ENCODE results near the gene SLC9C2.
"Not testable (repeated sequence)": the region's sequence is repeated elsewhere in the genome, so short reads cannot be mapped to it uniquely, and the experiment has no call there.

Gene SLC9C2

DNA sequence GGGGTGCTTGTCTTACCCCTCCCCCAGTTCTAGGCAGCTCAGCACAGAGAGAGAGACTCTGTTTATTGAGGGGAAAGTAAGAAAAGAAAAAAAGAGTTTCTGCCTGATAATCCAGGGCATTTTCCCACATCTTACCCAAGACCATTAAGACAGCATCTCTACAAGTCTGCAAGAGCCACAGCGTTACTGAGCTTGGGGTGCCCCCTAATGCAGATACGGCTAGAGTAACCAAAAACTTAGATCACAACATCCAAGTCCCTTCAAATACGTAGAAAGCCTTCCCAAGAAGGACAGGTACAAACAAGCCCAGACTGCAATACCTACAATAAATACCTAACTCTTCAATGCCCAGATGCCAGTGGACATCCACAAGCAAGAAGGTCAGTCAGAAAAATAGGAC, 26.0 kb upstream of the SLC9C2 start:
- H3K9me3 ChIP-seq (ENCODE audit: control insufficient read depth, insufficient read depth, low read length), result no peaks in the 10 kb centered on the region
- H3K4me3 ChIP-seq (ENCODE audit: low read depth, low read length), result no peak overlapping the region
- no peaks in the 10 kb centered on the region for H3K27me3 ChIP-seq (ENCODE audit: control insufficient read depth, insufficient read depth, low read length)
- H3K9ac ChIP-seq (ENCODE audit: low read depth, low read length), result no peak overlapping the region
- no peaks in the 10 kb centered on the region for H3K36me3 ChIP-seq (ENCODE audit: control insufficient read depth, insufficient read depth, low read length)
- no peaks in the 10 kb centered on the region for H3K4me1 ChIP-seq (ENCODE audit: control insufficient read depth, insufficient read depth, low read length)
- no peak overlapping the region for H3K27ac ChIP-seq (ENCODE audit: low read depth, low read length)

DNA sequence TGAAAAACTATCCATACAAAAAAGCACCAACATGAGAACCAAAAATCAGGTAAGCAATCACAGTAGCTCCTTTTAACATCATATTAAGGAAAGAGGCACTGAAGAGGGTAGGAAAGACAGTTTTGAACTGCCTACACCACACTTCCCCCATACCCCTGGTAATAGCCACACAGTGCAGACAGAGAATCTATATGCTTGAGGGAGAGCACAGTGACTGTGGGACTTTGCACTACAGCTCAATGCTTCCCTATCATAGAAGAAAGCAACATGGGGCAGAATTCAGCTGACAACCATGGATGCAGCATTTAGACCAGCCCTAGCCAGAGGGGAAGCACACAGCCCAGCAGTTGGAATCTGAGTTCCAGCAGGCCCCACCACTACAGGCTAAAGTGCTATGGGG, 24.4 kb upstream of the SLC9C2 start:
- Histone ChIP-seq H3K9me3 (ENCODE audit: control insufficient read depth, insufficient read depth, low read length) (no peaks in the 10 kb centered on the region), H3K9ac (ENCODE audit: low read depth, low read length) (no peak overlapping the region), H3K4me1 (ENCODE audit: control insufficient read depth, insufficient read depth, low read length) (no peaks in the 10 kb centered on the region), H3K4me3 (ENCODE audit: low read depth, low read length) (no peak overlapping the region), H3K27ac (ENCODE audit: low read depth, low read length) (no peak overlapping the region), H3K36me3 (ENCODE audit: control insufficient read depth, insufficient read depth, low read length) (no peaks in the 10 kb centered on the region), H3K27me3 (ENCODE audit: control insufficient read depth, insufficient read depth, low read length) (no peaks in the 10 kb centered on the region)

DNA sequence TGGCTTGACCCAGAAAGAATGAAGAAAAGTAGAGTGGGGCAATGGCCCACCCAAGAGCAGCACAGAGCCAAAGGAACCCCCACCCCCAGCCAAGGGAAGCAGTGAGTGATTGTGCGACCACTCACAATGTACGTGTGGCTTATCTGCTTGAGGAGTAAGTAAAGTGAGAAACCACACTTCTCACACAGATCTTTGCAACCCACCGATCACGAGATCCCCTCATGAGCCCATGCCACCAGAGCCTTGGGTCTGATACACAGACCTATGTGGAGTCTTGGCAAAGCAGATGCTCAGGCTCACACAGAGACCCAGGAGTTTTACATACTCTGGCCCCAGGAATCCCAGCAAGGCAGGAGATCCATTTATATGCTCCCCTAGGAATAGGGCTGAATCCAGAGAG, 14.0 kb upstream of the SLC9C2 start:
- H3K27ac ChIP-seq (ENCODE audit: low read depth, low read length), result no peak overlapping the region
- H3K36me3 ChIP-seq (ENCODE audit: control insufficient read depth, insufficient read depth, low read length), result no peaks in the 10 kb centered on the region
- no peaks in the 10 kb centered on the region for H3K4me1 ChIP-seq (ENCODE audit: control insufficient read depth, insufficient read depth, low read length)
- H3K4me3 ChIP-seq (ENCODE audit: low read depth, low read length), result no peak overlapping the region
- no peak overlapping the region for H3K9ac ChIP-seq (ENCODE audit: low read depth, low read length)
- no peaks in the 10 kb centered on the region for H3K27me3 ChIP-seq (ENCODE audit: control insufficient read depth, insufficient read depth, low read length)
- peaks cover 5% of the 10 kb centered on the region; the same call in 1 of the 2 replicates for H3K9me3 ChIP-seq (ENCODE audit: control insufficient read depth, insufficient read depth, low read length)

DNA sequence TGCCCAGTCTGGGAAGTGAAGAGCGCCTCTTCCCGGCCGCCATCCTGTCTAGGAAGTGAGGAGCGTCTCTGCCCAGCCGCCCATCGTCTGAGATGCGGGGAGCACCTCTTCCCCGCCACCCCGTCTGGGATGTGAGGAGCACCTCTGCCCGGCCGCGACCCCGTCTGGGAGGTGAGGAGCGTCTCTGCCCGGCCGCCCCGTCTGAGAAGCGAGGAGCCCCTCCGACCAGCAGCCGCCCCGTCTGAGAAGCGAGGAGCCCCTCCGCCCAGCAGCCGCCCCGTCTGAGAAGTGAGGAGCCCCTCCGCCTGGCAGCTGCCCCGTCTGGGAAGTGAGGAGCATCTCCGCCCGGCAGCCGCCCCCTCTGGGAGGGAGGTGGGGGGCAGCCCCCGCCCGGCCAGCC, 10.2 kb upstream of the SLC9C2 start:
- H3K36me3 ChIP-seq (ENCODE audit: control insufficient read depth, insufficient read depth, low read length); H3K4me1 ChIP-seq (ENCODE audit: control insufficient read depth, insufficient read depth, low read length); H3K4me3 ChIP-seq (ENCODE audit: low read depth, low read length); H3K9ac ChIP-seq (ENCODE audit: low read depth, low read length); H3K27me3 ChIP-seq (ENCODE audit: control insufficient read depth, insufficient read depth, low read length); H3K27ac ChIP-seq (ENCODE audit: low read depth, low read length): not testable (repeated sequence)
- H3K9me3 ChIP-seq (ENCODE audit: control insufficient read depth, insufficient read depth, low read length), result peaks cover 23% of the 10 kb centered on the region

DNA sequence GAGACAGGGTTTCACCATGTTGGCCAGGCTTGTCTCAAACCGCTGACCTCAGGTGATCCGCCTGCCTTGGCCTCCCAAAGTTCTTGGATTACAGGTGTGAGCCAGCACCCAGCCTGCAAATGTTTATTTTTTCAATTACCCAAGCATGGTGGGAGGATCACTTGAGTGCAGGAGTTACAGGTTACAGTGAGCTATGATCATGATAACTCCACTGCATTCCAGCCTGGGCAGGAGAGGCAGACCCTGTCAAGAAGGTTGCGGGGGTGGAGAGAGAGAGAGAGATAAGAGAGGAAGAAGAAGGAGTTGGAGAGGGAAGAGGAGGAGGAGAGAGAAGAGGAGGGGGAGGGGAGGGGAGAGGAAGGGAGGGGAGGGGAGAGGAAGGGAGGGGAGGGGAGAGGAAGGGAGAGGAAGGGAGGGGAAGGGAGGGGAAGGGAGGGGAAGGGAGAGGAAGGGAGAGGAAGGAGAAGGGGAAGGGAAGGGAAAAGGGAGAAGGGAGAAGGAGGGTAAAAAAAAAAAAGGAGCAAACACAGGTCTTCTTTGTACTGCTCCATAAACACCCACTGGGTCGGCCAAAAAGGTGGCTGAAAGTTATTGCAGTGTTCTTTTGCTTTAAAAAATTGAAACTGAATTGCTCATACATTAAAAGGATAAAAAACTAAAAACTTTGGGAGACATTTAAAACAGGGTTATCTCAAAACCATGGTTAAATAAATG, 5.8 kb upstream of the SLC9C2 start:
- H3K4me1 ChIP-seq (ENCODE audit: control insufficient read depth, insufficient read depth, low read length), result no peaks in the 10 kb centered on the region
- no peak overlapping the region for H3K27ac ChIP-seq (ENCODE audit: low read depth, low read length)

DNA sequence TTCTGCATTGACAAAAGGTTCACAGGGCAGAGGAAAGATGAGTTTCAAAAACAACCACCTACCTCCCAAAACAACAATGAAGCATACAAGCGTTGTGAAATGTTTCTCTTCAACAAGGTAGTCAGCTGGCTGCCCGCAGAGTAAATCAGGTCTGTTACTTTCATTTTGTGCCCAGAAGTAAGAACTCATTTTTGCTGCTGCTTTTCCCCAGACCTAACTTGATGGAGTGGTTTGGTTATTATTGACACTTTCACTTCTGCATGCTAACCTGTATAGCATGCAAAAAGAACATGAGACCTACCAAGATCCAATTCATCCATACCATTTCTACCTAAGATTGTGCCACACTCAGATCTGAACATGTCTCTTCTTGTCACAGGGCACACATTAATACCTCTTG, 1.3 kb downstream of the SLC9C2 start:
- Histone ChIP-seq H3K9ac (ENCODE audit: low read depth, low read length) (no peak overlapping the region), H3K27ac (ENCODE audit: low read depth, low read length) (no peak overlapping the region), H3K9me3 (ENCODE audit: control insufficient read depth, insufficient read depth, low read length) (no peaks in the 10 kb centered on the region), H3K36me3 (ENCODE audit: control insufficient read depth, insufficient read depth, low read length) (no peaks in the 10 kb centered on the region), H3K4me3 (ENCODE audit: low read depth, low read length) (no peak overlapping the region), H3K4me1 (ENCODE audit: control insufficient read depth, insufficient read depth, low read length) (no peaks in the 10 kb centered on the region), H3K27me3 (ENCODE audit: control insufficient read depth, insufficient read depth, low read length) (no peaks in the 10 kb centered on the region)

More for the DNA sequence above, 5.8 kb upstream of the SLC9C2 start:
- no peaks in the 10 kb centered on the region for H3K36me3 ChIP-seq (ENCODE audit: control insufficient read depth, insufficient read depth, low read length)
- H3K9ac ChIP-seq (ENCODE audit: low read depth, low read length), result no peak overlapping the region
- H3K27me3 ChIP-seq (ENCODE audit: control insufficient read depth, insufficient read depth, low read length), result no peaks in the 10 kb centered on the region
- peaks cover 23% of the 10 kb centered on the region for H3K9me3 ChIP-seq (ENCODE audit: control insufficient read depth, insufficient read depth, low read length)
- H3K4me3 ChIP-seq (ENCODE audit: low read depth, low read length), result no peak overlapping the region

DNA sequence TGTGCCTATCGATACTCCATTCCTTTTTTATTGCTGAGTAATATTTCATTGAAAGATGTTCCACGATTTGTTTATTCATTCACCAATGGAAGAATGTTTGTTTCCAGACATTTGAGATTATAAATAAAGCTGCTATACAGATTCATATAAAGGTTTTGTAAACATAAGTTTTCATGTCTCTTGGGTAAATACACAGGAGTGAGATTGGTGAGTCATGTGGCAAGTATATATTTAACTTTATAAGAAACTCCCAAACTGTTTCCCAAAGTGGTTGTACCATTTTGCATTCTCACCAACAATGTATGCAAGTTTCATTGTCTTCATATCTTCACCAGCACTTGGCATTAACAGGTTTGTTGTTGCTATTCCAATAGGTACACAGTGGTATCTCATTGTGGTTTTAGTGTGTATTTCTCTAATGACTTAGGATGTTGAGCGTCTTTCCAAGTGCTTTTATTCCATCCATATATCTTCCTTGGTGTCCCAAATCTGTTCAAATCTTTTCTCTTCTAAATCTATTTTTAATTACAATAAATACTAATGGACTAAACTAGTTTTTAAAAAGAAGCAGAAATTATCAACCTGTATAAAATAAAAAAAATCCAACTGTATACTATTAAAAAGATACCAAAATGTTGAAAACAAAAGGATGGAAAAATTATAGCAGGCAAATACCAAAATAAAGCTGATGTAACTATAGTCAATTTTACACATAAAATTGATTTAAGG, 6.6 kb downstream of the SLC9C2 start:
- no peaks in the 10 kb centered on the region for H3K4me1 ChIP-seq (ENCODE audit: control insufficient read depth, insufficient read depth, low read length)
- no peaks in the 10 kb centered on the region for H3K27me3 ChIP-seq (ENCODE audit: control insufficient read depth, insufficient read depth, low read length)
- H3K9ac ChIP-seq (ENCODE audit: low read depth, low read length), result no peak overlapping the region
- no peaks in the 10 kb centered on the region for H3K9me3 ChIP-seq (ENCODE audit: control insufficient read depth, insufficient read depth, low read length)
- no peak overlapping the region for H3K27ac ChIP-seq (ENCODE audit: low read depth, low read length)
- H3K36me3 ChIP-seq (ENCODE audit: control insufficient read depth, insufficient read depth, low read length), result no peaks in the 10 kb centered on the region
- no peak overlapping the region for H3K4me3 ChIP-seq (ENCODE audit: low read depth, low read length)

DNA sequence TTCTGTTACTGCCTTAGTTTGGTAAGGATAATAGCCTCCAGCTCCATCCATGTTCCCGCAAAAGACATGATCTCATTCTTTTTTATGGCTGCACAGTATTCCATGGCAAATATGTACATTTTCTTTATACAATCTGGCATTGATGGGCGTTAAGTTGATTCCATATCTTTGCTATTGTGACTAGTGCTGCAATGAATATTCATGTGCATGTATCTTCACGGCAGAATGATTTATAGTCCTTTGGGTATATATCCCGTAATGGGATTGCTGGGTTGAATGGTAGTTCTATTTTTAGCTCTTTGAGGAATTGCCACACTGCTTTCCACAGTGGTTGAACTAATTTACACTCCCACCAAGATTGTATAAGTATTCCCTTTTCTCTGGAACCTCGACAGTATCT, 11.7 kb downstream of the SLC9C2 start:
- H3K9me3 ChIP-seq (ENCODE audit: control insufficient read depth, insufficient read depth, low read length); H3K4me1 ChIP-seq (ENCODE audit: control insufficient read depth, insufficient read depth, low read length); H3K27me3 ChIP-seq (ENCODE audit: control insufficient read depth, insufficient read depth, low read length); H3K27ac ChIP-seq (ENCODE audit: low read depth, low read length); H3K36me3 ChIP-seq (ENCODE audit: control insufficient read depth, insufficient read depth, low read length); H3K4me3 ChIP-seq (ENCODE audit: low read depth, low read length); H3K9ac ChIP-seq (ENCODE audit: low read depth, low read length): not testable (repeated sequence)

DNA sequence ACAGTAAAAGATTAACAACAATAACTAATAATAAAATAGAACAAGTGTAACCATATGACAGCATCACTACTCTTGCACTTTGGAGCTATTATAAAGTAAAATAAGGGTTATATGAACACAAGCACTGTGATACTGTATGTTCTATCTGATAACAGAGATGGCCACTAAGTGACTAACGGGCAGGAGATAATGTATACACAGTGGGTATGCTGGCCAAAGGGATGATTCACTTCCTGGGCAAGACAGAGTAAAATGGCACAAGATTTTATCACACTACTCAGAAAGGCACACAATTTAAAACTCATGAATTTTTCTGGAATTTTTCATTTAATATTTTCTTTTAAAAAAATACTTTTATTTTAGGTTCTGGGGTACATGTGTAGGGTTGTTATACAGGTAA, 12.3 kb downstream of the SLC9C2 start:
- no peak overlapping the region for H3K4me3 ChIP-seq (ENCODE audit: low read depth, low read length)
- no peak overlapping the region for H3K27ac ChIP-seq (ENCODE audit: low read depth, low read length)
- 0 out of 2 replicates have a peak, but pooled peaks cover 3% of the 10 kb centered on the region for H3K4me1 ChIP-seq (ENCODE audit: control insufficient read depth, insufficient read depth, low read length)

DNA sequence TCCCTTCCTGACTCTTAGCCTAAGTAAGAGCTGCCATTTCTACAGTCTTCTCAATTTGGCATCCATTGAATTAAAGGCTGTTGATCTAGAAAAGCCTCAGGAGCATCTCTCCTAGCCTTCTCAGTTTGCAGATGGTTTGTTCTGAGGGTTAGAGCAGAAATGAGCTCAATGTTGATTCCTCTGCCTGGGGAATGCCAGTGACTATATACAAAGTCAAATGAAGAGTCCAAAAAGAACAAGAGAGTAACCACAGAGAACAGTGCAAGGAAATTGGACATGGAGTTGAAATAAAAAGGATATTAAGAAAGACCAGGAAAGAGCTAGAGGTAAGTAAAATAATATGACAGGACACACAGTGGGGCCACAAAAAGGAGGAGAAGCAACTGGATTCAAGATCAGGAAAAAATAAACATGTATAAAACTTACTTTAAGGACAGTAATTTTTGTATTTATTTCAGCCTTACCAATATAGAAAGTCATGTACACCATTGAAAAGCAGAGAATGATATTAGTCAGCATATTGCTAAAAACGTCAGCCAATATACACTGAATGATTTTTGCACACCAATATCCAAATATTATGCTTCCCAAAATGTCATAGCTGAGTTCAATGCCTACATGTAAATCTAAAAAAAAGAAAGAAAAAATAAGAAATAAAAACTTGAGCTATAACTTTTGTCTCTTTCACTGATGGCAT, 21.3 kb downstream of the SLC9C2 start:
- Histone ChIP-seq H3K9me3 (ENCODE audit: control insufficient read depth, insufficient read depth, low read length) (no peaks in the 10 kb centered on the region), H3K4me3 (ENCODE audit: low read depth, low read length) (no peak overlapping the region), H3K27ac (ENCODE audit: low read depth, low read length) (no peak overlapping the region), H3K36me3 (ENCODE audit: control insufficient read depth, insufficient read depth, low read length) (no peaks in the 10 kb centered on the region), H3K4me1 (ENCODE audit: control insufficient read depth, insufficient read depth, low read length) (no peaks in the 10 kb centered on the region), H3K27me3 (ENCODE audit: control insufficient read depth, insufficient read depth, low read length) (no peaks in the 10 kb centered on the region), H3K9ac (ENCODE audit: low read depth, low read length) (no peak overlapping the region)

More for the DNA sequence above, 12.3 kb downstream of the SLC9C2 start:
- Histone ChIP-seq H3K36me3 (ENCODE audit: control insufficient read depth, insufficient read depth, low read length) (no peaks in the 10 kb centered on the region), H3K27me3 (ENCODE audit: control insufficient read depth, insufficient read depth, low read length) (no peaks in the 10 kb centered on the region), H3K9ac (ENCODE audit: low read depth, low read length) (no peak overlapping the region), H3K9me3 (ENCODE audit: control insufficient read depth, insufficient read depth, low read length) (no peaks in the 10 kb centered on the region)

DNA sequence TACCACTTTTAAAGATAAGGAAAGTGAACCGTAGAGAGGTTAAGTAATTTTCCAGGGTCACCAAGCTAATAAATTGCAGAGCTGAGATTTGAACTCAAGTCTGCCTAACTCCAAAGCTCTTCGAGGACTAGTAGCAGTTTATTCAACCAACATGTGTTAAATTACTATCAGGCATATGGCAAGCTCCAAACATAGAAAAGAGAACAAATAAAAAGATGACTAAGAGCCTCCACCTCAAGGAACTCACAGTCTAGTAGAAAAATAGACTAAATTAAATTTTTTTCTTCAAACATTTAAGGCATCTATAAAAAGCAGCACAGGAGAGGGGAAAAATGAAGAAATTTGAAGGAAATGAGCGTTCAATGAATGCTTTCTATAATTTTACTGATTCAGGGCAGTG, 22.2 kb downstream of the SLC9C2 start:
- H3K27me3 ChIP-seq (ENCODE audit: control insufficient read depth, insufficient read depth, low read length), result no peaks in the 10 kb centered on the region
- H3K9ac ChIP-seq (ENCODE audit: low read depth, low read length), result no peak overlapping the region

More for the DNA sequence above, 22.2 kb downstream of the SLC9C2 start:
- Histone ChIP-seq H3K27ac (ENCODE audit: low read depth, low read length) (no peak overlapping the region), H3K4me1 (ENCODE audit: control insufficient read depth, insufficient read depth, low read length) (no peaks in the 10 kb centered on the region), H3K36me3 (ENCODE audit: control insufficient read depth, insufficient read depth, low read length) (no peaks in the 10 kb centered on the region), H3K4me3 (ENCODE audit: low read depth, low read length) (no peak overlapping the region), H3K9me3 (ENCODE audit: control insufficient read depth, insufficient read depth, low read length) (no peaks in the 10 kb centered on the region)
